WTC11 (cell line): ENCODE measurements around the gene PACSIN1. TPM values are rescaled to one million over a fixed set of nuclear protein-coding genes. Genes with fewer than 3 reads are reported as not detected.

ENCODE experiments used
- ATAC-seq: fragments of 200-7000 bp; cut with Tn5 transposase; 2 replicates; pipeline ENCODE4 v1.10.0; 2021; ENCODE audit warnings: mild to moderate bottlenecking, moderate library complexity
- CTCF ChIA-PET: fragments of 300-600 bp; sonication (Branson Sonifier 250); formaldehyde crosslinking; loops from one replicate; lab custom pipeline; 2021; ENCODE audit warnings: antibody characterized with exemption; lab: Charles Lee
- POLR2A ChIA-PET: fragments of 350-600 bp; sonication (Branson Sonifier 250); formaldehyde crosslinking; loops from one replicate; lab custom pipeline; 2021; ENCODE audit warnings: antibody characterized with exemption; lab: Charles Lee
- DNase-seq: peaks from one replicate; pipeline ENCODE4 v3.0.0; 2021; ENCODE audit warnings: low spot score
- H3K27ac Mint-ChIP-seq: 2 replicates; pipeline ENCODE4 v1.8.0; 2021; ENCODE audit warnings: mixed read lengths
- H3K27me3 Mint-ChIP-seq: 2 replicates; pipeline ENCODE4 v1.8.0; 2021; ENCODE audit warnings: low read depth, mild to moderate bottlenecking, moderate library complexity, mixed read lengths
- H3K36me3 Mint-ChIP-seq: 2 replicates; pipeline ENCODE4 v1.8.0; 2021; ENCODE audit warnings: mixed read lengths
- H3K4me1 Mint-ChIP-seq: 2 replicates; pipeline ENCODE4 v1.8.0; 2022; ENCODE audit warnings: mixed read lengths
- H3K4me3 Mint-ChIP-seq: 2 replicates; pipeline ENCODE4 v1.8.0; 2021; ENCODE audit warnings: mild to moderate bottlenecking, moderate library complexity, mixed read lengths
- H3K9me3 Mint-ChIP-seq: 2 replicates; pipeline ENCODE4 v1.8.0; 2021; ENCODE audit warnings: mixed read lengths
- FOXP1 ChIP-seq: sonication (generic); formaldehyde crosslinking; IDR thresholded peaks from 2 replicates; pipeline ENCODE4 v1.8.0; 2022; ENCODE audit warnings: missing genetic modification reagents, mild to moderate bottlenecking, moderate library complexity, borderline replicate concordance
- HMGA2 ChIP-seq: fragments of 250-450 bp; sonication (Bioruptor Pico); IDR thresholded peaks from 2 replicates; pipeline ENCODE4 v1.4.0; 2021; ENCODE audit warnings: mild to moderate bottlenecking, moderate library complexity
- JUN ChIP-seq: sonication (generic); formaldehyde crosslinking; IDR thresholded peaks from 2 replicates; pipeline ENCODE4 v1.8.0; 2023; ENCODE audit warnings: mild to moderate bottlenecking, missing genetic modification reagents
- MYBL2 ChIP-seq: sonication (generic); formaldehyde crosslinking; IDR thresholded peaks from 2 replicates; pipeline ENCODE4 v1.8.1; 2023; ENCODE audit warnings: mild to moderate bottlenecking, moderate library complexity, missing genetic modification reagents
- NFE2L1 ChIP-seq: sonication (generic); formaldehyde crosslinking; IDR thresholded peaks from 2 replicates; pipeline ENCODE4 v1.8.1; 2023; ENCODE audit warnings: missing genetic modification reagents
- NR1H2 ChIP-seq: sonication (generic); formaldehyde crosslinking; IDR thresholded peaks from 2 replicates; pipeline ENCODE4 v1.9.0; 2021; ENCODE audit warnings: mild to moderate bottlenecking, moderate library complexity, missing genetic modification reagents
- RORB ChIP-seq: fragments of 250-450 bp; sonication (Bioruptor Pico); IDR thresholded peaks from 2 replicates; pipeline ENCODE4 v1.9.0; 2021; ENCODE audit warnings: mild to moderate bottlenecking
- ZNF232 ChIP-seq: sonication (generic); formaldehyde crosslinking; IDR thresholded peaks from 2 replicates; pipeline ENCODE4 v1.8.0; 2022; ENCODE audit warnings: mild to moderate bottlenecking, missing genetic modification reagents
- ZNF263 ChIP-seq: sonication (generic); formaldehyde crosslinking; IDR thresholded peaks from 2 replicates; pipeline ENCODE4 v1.8.1; 2022; ENCODE audit warnings: low read depth, mild to moderate bottlenecking, moderate library complexity, missing genetic modification reagents
- ZNF416 ChIP-seq: fragments of 250-450 bp; sonication (Bioruptor Pico); IDR thresholded peaks from 2 replicates; pipeline ENCODE4 v1.9.0; 2021; ENCODE audit warnings: mild to moderate bottlenecking, inconsistent platforms
- total RNA-seq: library from RNA; stranded (reverse); gene quantifications from 3 replicates; pipeline ENCODE4 v1.2.3, GENCODE V29; 2021
- TF ChIP-seq, protein P1 (sequence below): sonication (generic); formaldehyde crosslinking; IDR thresholded peaks from 2 replicates; pipeline ENCODE4 v1.8.0; 2022; ENCODE audit warnings: missing genetic modification reagents
- TF ChIP-seq, protein P2 (sequence below): sonication (generic); formaldehyde crosslinking; IDR thresholded peaks from 2 replicates; pipeline ENCODE4 v1.8.0; 2023; ENCODE audit warnings: missing genetic modification reagents, mild to moderate bottlenecking, borderline replicate concordance
- TF ChIP-seq, protein P3 (sequence below): fragments of 250-450 bp; sonication (Bioruptor Pico); conservative IDR thresholded peaks from 2 replicates; pipeline ENCODE4 v1.9.0; 2021; ENCODE audit warnings: mild to moderate bottlenecking
- TF ChIP-seq, protein P4 (sequence below): sonication (generic); formaldehyde crosslinking; IDR thresholded peaks from 2 replicates; pipeline ENCODE4 v1.8.0; 2022; ENCODE audit warnings: mild to moderate bottlenecking, missing genetic modification reagents
- TF ChIP-seq, protein P5 (sequence below): sonication (generic); formaldehyde crosslinking; conservative IDR thresholded peaks from 2 replicates; pipeline ENCODE4 v1.8.1; 2023; ENCODE audit warnings: mild to moderate bottlenecking, low read depth, missing genetic modification reagents, moderate library complexity

PACSIN1 gene
- total RNA-seq, 1 experiment from 2014 or later, result 12.6 TPM

DNA sequence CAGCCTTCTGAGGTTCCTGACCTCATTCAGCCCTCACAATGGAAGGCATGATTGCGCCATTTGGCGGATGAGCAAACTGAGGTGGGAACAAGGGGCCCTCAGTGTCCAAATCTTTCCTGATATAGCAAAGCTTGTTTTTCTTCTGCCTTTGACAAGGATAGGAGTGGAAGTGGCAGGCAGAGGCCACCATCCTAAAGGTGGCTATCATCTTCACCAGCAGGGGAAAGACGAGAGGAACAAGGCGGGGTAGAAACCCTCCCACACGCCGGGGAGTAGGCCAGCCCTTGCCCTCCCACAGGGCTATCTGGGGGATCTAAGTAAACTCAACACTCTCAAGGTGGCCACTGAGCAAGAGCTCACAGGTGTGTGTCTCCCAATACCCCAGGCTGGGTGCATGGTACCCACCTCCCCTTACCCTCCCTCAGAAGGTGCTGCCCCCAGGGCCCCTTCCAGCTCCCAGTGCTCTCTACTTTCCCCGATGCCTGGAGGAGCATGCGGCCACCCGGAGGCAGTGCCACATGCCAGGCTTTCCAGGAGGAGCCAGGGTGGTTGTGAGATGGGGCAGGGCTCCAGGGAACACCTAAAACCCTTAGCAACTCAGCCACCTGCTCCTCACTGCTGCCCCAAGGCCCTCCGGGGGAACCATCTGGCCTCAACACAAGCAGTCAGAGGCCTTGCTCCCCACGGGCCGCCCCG lies 79.0 kb downstream of the PACSIN1 start:
- CTCF ChIA-PET, result interaction anchor here (0.9 to 1.5 kb wide), 3 partner anchors 15 to 65 kb away, joined by 4 to 6 read pairs (median 4); no protein-coding TSS in a partner anchor
- no peak for ATAC-seq
- no peaks in the 10 kb centered on the region for H3K9me3 Mint-ChIP-seq
- H3K4me3 Mint-ChIP-seq, result no peak overlapping the region
- no peak for TF ChIP-seq FOXP1 (CRISPR knock-in tag)
- TF ChIP-seq NFE2L1 (CRISPR knock-in tag), result no peak
- TF ChIP-seq ZNF263 (CRISPR knock-in tag), result no peak
- TF ChIP-seq RORB (CRISPR knock-in tag), result no peak
- TF ChIP-seq, protein P1, sequence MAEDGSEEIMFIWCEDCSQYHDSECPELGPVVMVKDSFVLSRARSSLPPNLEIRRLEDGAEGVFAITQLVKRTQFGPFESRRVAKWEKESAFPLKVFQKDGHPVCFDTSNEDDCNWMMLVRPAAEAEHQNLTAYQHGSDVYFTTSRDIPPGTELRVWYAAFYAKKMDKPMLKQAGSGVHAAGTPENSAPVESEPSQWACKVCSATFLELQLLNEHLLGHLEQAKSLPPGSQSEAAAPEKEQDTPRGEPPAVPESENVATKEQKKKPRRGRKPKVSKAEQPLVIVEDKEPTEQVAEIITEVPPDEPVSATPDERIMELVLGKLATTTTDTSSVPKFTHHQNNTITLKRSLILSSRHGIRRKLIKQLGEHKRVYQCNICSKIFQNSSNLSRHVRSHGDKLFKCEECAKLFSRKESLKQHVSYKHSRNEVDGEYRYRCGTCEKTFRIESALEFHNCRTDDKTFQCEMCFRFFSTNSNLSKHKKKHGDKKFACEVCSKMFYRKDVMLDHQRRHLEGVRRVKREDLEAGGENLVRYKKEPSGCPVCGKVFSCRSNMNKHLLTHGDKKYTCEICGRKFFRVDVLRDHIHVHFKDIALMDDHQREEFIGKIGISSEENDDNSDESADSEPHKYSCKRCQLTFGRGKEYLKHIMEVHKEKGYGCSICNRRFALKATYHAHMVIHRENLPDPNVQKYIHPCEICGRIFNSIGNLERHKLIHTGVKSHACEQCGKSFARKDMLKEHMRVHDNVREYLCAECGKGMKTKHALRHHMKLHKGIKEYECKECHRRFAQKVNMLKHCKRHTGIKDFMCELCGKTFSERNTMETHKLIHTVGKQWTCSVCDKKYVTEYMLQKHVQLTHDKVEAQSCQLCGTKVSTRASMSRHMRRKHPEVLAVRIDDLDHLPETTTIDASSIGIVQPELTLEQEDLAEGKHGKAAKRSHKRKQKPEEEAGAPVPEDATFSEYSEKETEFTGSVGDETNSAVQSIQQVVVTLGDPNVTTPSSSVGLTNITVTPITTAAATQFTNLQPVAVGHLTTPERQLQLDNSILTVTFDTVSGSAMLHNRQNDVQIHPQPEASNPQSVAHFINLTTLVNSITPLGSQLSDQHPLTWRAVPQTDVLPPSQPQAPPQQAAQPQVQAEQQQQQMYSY (CRISPR knock-in tag), result no peak
- TF ChIP-seq, protein P2, sequence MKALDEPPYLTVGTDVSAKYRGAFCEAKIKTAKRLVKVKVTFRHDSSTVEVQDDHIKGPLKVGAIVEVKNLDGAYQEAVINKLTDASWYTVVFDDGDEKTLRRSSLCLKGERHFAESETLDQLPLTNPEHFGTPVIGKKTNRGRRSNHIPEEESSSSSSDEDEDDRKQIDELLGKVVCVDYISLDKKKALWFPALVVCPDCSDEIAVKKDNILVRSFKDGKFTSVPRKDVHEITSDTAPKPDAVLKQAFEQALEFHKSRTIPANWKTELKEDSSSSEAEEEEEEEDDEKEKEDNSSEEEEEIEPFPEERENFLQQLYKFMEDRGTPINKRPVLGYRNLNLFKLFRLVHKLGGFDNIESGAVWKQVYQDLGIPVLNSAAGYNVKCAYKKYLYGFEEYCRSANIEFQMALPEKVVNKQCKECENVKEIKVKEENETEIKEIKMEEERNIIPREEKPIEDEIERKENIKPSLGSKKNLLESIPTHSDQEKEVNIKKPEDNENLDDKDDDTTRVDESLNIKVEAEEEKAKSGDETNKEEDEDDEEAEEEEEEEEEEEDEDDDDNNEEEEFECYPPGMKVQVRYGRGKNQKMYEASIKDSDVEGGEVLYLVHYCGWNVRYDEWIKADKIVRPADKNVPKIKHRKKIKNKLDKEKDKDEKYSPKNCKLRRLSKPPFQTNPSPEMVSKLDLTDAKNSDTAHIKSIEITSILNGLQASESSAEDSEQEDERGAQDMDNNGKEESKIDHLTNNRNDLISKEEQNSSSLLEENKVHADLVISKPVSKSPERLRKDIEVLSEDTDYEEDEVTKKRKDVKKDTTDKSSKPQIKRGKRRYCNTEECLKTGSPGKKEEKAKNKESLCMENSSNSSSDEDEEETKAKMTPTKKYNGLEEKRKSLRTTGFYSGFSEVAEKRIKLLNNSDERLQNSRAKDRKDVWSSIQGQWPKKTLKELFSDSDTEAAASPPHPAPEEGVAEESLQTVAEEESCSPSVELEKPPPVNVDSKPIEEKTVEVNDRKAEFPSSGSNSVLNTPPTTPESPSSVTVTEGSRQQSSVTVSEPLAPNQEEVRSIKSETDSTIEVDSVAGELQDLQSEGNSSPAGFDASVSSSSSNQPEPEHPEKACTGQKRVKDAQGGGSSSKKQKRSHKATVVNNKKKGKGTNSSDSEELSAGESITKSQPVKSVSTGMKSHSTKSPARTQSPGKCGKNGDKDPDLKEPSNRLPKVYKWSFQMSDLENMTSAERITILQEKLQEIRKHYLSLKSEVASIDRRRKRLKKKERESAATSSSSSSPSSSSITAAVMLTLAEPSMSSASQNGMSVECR (CRISPR knock-in tag), result no peak
- no peak for TF ChIP-seq NR1H2 (CRISPR knock-in tag)
- TF ChIP-seq, protein P3, sequence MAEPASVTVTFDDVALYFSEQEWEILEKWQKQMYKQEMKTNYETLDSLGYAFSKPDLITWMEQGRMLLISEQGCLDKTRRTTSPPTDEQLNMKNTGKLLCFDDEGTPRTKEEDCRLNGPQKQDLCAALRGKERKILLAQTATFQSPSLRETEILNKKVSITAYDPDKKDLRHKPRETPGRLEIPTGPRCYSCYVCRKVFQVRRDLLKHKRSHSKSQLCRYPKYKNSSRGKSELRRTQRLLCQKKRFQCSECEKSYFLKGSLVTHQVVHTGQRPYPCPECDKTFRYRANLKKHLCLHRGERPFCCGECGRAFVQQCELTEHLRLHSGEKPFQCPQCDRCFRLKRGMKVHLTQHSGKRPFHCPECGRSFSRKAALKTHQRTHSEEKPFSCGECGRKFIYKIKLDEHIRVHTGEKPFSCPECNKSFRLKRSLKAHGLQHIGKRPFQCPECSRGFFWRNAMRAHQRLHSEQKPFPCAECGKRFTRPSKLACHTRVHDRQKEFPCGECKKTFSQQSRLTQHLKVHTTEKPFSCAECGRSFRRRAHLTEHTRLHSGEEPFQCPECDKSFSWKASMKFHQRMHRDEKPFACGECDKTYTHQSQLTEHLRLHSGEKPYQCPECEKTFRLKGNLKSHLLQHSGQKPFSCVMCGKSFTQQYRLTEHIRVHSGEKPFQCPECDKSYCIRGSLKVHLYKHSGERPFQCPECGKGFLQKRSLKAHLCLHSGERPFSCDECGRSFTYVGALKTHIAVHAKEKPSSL, result no peak
- no peak for TF ChIP-seq ZNF416
- no peak for TF ChIP-seq JUN (CRISPR knock-in tag)
- TF ChIP-seq MYBL2, result no peak
- TF ChIP-seq, protein P4, sequence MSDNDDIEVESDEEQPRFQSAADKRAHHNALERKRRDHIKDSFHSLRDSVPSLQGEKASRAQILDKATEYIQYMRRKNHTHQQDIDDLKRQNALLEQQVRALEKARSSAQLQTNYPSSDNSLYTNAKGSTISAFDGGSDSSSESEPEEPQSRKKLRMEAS (CRISPR knock-in tag), result no peak
- no peak for TF ChIP-seq HMGA2 (CRISPR knock-in tag)
- TF ChIP-seq ZNF232 (CRISPR knock-in tag), result no peak
- TF ChIP-seq, protein P5, sequence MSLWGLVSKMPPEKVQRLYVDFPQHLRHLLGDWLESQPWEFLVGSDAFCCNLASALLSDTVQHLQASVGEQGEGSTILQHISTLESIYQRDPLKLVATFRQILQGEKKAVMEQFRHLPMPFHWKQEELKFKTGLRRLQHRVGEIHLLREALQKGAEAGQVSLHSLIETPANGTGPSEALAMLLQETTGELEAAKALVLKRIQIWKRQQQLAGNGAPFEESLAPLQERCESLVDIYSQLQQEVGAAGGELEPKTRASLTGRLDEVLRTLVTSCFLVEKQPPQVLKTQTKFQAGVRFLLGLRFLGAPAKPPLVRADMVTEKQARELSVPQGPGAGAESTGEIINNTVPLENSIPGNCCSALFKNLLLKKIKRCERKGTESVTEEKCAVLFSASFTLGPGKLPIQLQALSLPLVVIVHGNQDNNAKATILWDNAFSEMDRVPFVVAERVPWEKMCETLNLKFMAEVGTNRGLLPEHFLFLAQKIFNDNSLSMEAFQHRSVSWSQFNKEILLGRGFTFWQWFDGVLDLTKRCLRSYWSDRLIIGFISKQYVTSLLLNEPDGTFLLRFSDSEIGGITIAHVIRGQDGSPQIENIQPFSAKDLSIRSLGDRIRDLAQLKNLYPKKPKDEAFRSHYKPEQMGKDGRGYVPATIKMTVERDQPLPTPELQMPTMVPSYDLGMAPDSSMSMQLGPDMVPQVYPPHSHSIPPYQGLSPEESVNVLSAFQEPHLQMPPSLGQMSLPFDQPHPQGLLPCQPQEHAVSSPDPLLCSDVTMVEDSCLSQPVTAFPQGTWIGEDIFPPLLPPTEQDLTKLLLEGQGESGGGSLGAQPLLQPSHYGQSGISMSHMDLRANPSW (CRISPR knock-in tag), result no peak
- TF ChIP-seq, all 79 proteins: peak for 0
- POLR2A ChIA-PET, result no interaction called here
- DNase-seq, result no peak
- Mint-ChIP-seq H3K27ac (no peak overlapping the region), H3K36me3 (no peaks in the 10 kb centered on the region), H3K27me3 (no peaks in the 10 kb centered on the region), H3K4me1 (0 out of 2 replicates have a peak, but pooled peaks cover 2% of the 10 kb centered on the region)
